GM12878 (cell line): ENCODE measurements around the gene SULF2.

Experiments
- EZH2 ChIP-seq: IDR thresholded peaks from 2 replicates; pipeline ENCODE4 v1.6.1; 2012; ENCODE audit warnings: low read depth, mild to moderate bottlenecking, control low read depth, inconsistent platforms, low read length, borderline replicate concordance; ENCODE audit not compliant: control insufficient read depth
- SIN3A ChIP-seq: IDR thresholded peaks from 2 replicates; pipeline ENCODE4 v1.6.1; 2012; ENCODE audit warnings: low read depth, low read length, improper control_type of control experiment
- TF ChIP-seq, protein P1 (sequence below), 3 experiments: IDR thresholded peaks in 2 of 3; conservative IDR thresholded peaks in 1 of 3; 2 replicates each; pipeline ENCODE4 v1.5.1; 2011; ENCODE audit warnings: low read depth in 3 of 3, low read length in 3 of 3, mild to moderate bottlenecking in 3 of 3, control low read depth in 2 of 3, moderate library complexity in 2 of 3, inconsistent platforms in 1 of 3, mixed read lengths in 1 of 3; ENCODE audit not compliant: control insufficient read depth in 2 of 3, insufficient read depth in 1 of 3; ENCODE audit errors: extremely low read depth in 1 of 3

GRCh38 chr20:47789081-47789763 lies 3.9 kb upstream of the SULF2 start:
- TF ChIP-seq, protein P1, sequence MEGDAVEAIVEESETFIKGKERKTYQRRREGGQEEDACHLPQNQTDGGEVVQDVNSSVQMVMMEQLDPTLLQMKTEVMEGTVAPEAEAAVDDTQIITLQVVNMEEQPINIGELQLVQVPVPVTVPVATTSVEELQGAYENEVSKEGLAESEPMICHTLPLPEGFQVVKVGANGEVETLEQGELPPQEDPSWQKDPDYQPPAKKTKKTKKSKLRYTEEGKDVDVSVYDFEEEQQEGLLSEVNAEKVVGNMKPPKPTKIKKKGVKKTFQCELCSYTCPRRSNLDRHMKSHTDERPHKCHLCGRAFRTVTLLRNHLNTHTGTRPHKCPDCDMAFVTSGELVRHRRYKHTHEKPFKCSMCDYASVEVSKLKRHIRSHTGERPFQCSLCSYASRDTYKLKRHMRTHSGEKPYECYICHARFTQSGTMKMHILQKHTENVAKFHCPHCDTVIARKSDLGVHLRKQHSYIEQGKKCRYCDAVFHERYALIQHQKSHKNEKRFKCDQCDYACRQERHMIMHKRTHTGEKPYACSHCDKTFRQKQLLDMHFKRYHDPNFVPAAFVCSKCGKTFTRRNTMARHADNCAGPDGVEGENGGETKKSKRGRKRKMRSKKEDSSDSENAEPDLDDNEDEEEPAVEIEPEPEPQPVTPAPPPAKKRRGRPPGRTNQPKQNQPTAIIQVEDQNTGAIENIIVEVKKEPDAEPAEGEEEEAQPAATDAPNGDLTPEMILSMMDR (IDR thresholded peaks at IDR 0.05 in 2 of 3, conservative IDR thresholded peaks at IDR 0.05 in 1 of 3; ENCODE audit: control insufficient read depth in 2 of 3, extremely low read depth in 1 of 3, insufficient read depth in 1 of 3, low read depth in 3 of 3, low read length in 3 of 3), result no peak
- no peak for TF ChIP-seq SIN3A
- TF ChIP-seq EZH2, result no peak
